ENCODE measurements around the gene TSC22D4. TPM values are rescaled to one million over a fixed set of nuclear protein-coding genes. Genes with fewer than 3 reads are reported as not detected.

Gene TSC22D4
- 5.3 and 15.7 TPM in 2 replicates for total RNA-seq (ENCODE audit: low replicate concordance)

GRCh38 chr7:100478958-100479660 lies at the start of gene TSC22D4:
TSS of gene TSC22D4 (minus strand) at chr7:100479214. CDS start at chr7:100478038, 1,176 bp downstream.

GRCh38 chr7:100483722-100484672 lies 5.0 kb upstream of the TSC22D4 start, which contains the start of gene NYAP1:
TSS of gene NYAP1 (plus strand) at chr7:100483927. CDS start at chr7:100485312, 1,385 bp downstream.

DNA sequence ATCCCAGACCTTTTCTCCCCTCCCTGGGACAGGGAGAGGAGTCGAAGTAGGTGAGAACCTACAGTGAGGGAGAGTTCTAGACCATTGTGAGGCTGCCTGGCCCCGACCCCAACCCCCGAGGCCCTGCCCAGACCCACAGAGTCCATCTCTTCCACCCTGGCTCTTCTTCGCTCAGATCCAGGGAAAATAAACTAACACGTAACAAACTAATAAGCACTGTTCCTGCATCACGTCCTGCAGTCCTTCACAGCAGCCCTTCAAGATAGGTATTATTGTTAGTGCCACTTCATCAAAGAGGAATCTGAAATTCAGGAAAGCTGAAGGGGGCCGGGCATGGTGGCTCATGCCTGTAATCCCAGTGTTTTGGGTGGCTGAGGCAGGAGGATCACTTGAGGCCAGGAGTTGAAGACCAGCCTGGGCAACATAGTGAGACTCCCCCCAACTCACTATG lies 14.8 kb downstream of the TSC22D4 start, which contains the start of gene SPACDR:
Gene SPACDR, minus strand, starts transcription at position 51 of the 451 bp plus-strand sequence. CDS start 235 bp downstream, outside the sequence.

GRCh38 chr7:100429637-100430492 lies 49.1 kb downstream of the TSC22D4 start, which contains the start of gene MEPCE:
TSS of gene MEPCE (plus strand) at chr7:100429831. CDS start at chr7:100430019, 188 bp downstream.

GRCh38 chr7:100428199-100428966 lies 50.6 kb downstream of the TSC22D4 start, which contains the start of gene ZCWPW1:
TSS of gene ZCWPW1 (minus strand) at chr7:100428703. CDS start at chr7:100420649, 8,054 bp downstream.

Other genes starting within 250 kb of the TSC22D4 start
- gene SPDYE3, start 171.5 kb downstream of the TSC22D4 start, total RNA-seq (ENCODE audit: low replicate concordance) = not detected in 2 replicates
- 3.4 and 8.5 TPM in 2 replicates for gene PILRB, start 121.1 kb downstream of the TSC22D4 start, total RNA-seq (ENCODE audit: low replicate concordance)
- 0.82 TPM in 1 of 2 replicates, not detected in the other for gene PILRA, start 105.7 kb downstream of the TSC22D4 start, total RNA-seq (ENCODE audit: low replicate concordance)
- 0.94 and 1.2 TPM in 2 replicates for gene ZCWPW1, start 50.5 kb downstream of the TSC22D4 start, total RNA-seq (ENCODE audit: low replicate concordance)
- gene MEPCE, start 49.4 kb downstream of the TSC22D4 start, total RNA-seq (ENCODE audit: low replicate concordance) = 18.1 and 22.9 TPM in 2 replicates
- gene PPP1R35, start 42.7 kb downstream of the TSC22D4 start, total RNA-seq (ENCODE audit: low replicate concordance) = 4.1 and 21.9 TPM in 2 replicates
- 0.38 and 0.70 TPM in 2 replicates for gene SPACDR, start 15.0 kb downstream of the TSC22D4 start, total RNA-seq (ENCODE audit: low replicate concordance)
- gene NYAP1, start 4.7 kb upstream of the TSC22D4 start, total RNA-seq (ENCODE audit: low replicate concordance) = 0.12 and 0.38 TPM in 2 replicates
- gene AGFG2, start 60.0 kb upstream of the TSC22D4 start, total RNA-seq (ENCODE audit: low replicate concordance) = 1.2 and 4.7 TPM in 2 replicates
- 0.08 TPM in 1 of 2 replicates, not detected in the other for gene SAP25, start 94.7 kb upstream of the TSC22D4 start, total RNA-seq (ENCODE audit: low replicate concordance)
- gene LRCH4, start 106.9 kb upstream of the TSC22D4 start, total RNA-seq (ENCODE audit: low replicate concordance) = 2.2 and 5.3 TPM in 2 replicates
- gene FBXO24, start 107.1 kb upstream of the TSC22D4 start, total RNA-seq (ENCODE audit: low replicate concordance) = 0.30 TPM in 1 of 2 replicates, not detected in the other
- gene PCOLCE, start 123.1 kb upstream of the TSC22D4 start, total RNA-seq (ENCODE audit: low replicate concordance) = 46.9 and 69.1 TPM in 2 replicates
- gene MOSPD3, start 133.3 kb upstream of the TSC22D4 start, total RNA-seq (ENCODE audit: low replicate concordance) = 1.1 and 4.4 TPM in 2 replicates
- under 0.01 and 0.08 TPM in 2 replicates for gene TFR2, start 162.3 kb upstream of the TSC22D4 start, total RNA-seq (ENCODE audit: low replicate concordance)
- not detected in 2 replicates for gene ACTL6B, start 177.2 kb upstream of the TSC22D4 start, total RNA-seq (ENCODE audit: low replicate concordance)
- gene GNB2, start 194.5 kb upstream of the TSC22D4 start, total RNA-seq (ENCODE audit: low replicate concordance) = 65.9 and 86.6 TPM in 2 replicates
- 7.0 and 23.6 TPM in 2 replicates for gene GIGYF1, start 215.0 kb upstream of the TSC22D4 start, total RNA-seq (ENCODE audit: low replicate concordance)
- gene POP7, start 226.9 kb upstream of the TSC22D4 start, total RNA-seq (ENCODE audit: low replicate concordance) = 13.1 and 37.7 TPM in 2 replicates
- gene EPO, start 241.3 kb upstream of the TSC22D4 start, total RNA-seq (ENCODE audit: low replicate concordance) = not detected in 2 replicates

Data from smooth muscle cell of the coronary artery (primary cell).